ENCODE data around the gene CEP131. TPM values are rescaled to one million over a fixed set of nuclear protein-coding genes. Genes with fewer than 3 reads are reported as not detected.
A peak's percentile ranks its signal among the peaks of the same experiment; 100 is the strongest.

CEP131 gene
- total RNA-seq, 1 donor from 2014 or later: 35.1 TPM

- Mint-ChIP-seq H3K9me3 (ENCODE audit: unreplicated experiment) (peaks cover 18% of the 10 kb centered on the region), H3K27me3 (ENCODE audit: unreplicated experiment) (peaks cover 17% of the 10 kb centered on the region), H3K4me3 (ENCODE audit: unreplicated experiment) (no peak overlapping the region), H3K36me3 (ENCODE audit: unreplicated experiment) (no peaks in the 10 kb centered on the region), H3K4me1 (ENCODE audit: low read depth, unreplicated experiment) (peaks cover 7% of the 10 kb centered on the region), H3K27ac (ENCODE audit: unreplicated experiment) (no peak overlapping the region)
- TF ChIP-seq, protein P1, sequence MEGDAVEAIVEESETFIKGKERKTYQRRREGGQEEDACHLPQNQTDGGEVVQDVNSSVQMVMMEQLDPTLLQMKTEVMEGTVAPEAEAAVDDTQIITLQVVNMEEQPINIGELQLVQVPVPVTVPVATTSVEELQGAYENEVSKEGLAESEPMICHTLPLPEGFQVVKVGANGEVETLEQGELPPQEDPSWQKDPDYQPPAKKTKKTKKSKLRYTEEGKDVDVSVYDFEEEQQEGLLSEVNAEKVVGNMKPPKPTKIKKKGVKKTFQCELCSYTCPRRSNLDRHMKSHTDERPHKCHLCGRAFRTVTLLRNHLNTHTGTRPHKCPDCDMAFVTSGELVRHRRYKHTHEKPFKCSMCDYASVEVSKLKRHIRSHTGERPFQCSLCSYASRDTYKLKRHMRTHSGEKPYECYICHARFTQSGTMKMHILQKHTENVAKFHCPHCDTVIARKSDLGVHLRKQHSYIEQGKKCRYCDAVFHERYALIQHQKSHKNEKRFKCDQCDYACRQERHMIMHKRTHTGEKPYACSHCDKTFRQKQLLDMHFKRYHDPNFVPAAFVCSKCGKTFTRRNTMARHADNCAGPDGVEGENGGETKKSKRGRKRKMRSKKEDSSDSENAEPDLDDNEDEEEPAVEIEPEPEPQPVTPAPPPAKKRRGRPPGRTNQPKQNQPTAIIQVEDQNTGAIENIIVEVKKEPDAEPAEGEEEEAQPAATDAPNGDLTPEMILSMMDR (IDR thresholded peaks at IDR 0.05; ENCODE audit: partially characterized antibody, unreplicated experiment): peak; percentile 71
- DNase-seq: peak; percentile 88
Observed at GRCh38 chr17:81142301-81143199, 80.2 kb downstream of the CEP131 start.

DNA sequence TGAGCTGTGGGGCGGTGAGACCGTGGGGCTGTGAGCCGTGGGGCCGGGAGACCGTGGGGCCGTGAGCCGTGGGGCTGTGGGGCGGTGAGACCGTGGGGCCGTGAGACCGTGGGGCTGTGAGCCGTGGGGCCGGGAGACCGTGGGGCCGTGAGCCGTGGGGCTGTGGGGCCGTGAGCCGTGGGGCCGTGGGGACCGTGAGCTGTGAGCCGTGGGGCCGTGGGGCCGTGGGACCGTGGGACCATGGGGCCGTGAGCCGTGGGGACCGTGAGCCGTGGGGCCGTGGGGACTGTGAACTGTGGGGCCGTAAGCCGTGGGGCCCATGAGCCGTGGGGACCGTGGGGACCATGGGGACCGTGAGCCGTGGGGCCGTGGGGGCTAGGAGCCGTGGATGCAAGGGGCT, 82.1 kb downstream of the CEP131 start:
- Mint-ChIP-seq H3K27me3 (ENCODE audit: unreplicated experiment) (peaks cover 17% of the 10 kb centered on the region), H3K27ac (ENCODE audit: unreplicated experiment) (no peak overlapping the region), H3K4me1 (ENCODE audit: low read depth, unreplicated experiment) (peaks cover 8% of the 10 kb centered on the region), H3K36me3 (ENCODE audit: unreplicated experiment) (no peaks in the 10 kb centered on the region), H3K9me3 (ENCODE audit: unreplicated experiment) (peaks cover 17% of the 10 kb centered on the region), H3K4me3 (ENCODE audit: unreplicated experiment) (no peak overlapping the region)
- no peak for DNase-seq
- TF ChIP-seq, protein P1 (IDR thresholded peaks at IDR 0.05; ENCODE audit: partially characterized antibody, unreplicated experiment): no peak

DNA sequence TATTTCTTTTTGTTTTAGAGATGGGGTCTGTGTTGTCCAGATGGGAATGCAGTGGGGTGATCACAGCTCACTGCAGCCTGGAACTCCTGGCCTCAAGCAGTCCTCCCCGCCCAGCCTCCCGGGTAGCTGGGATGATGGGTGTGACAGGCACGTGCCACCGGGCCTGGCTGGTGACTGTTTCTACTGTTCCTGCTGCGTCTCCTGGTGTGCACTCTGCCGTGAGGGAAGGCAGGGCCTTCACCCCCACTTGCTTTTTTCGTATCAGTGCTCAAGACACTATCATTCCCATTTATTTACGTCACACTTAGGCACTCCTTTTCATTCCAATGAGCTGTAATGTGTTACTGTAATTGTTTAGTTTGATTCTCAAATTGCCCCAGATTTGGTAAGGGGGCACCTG, 82.7 kb downstream of the CEP131 start:
- Mint-ChIP-seq H3K4me3 (ENCODE audit: unreplicated experiment) (no peak overlapping the region), H3K27me3 (ENCODE audit: unreplicated experiment) (peaks cover 19% of the 10 kb centered on the region), H3K27ac (ENCODE audit: unreplicated experiment) (no peak overlapping the region), H3K36me3 (ENCODE audit: unreplicated experiment) (no peaks in the 10 kb centered on the region), H3K4me1 (ENCODE audit: low read depth, unreplicated experiment) (peaks cover 8% of the 10 kb centered on the region), H3K9me3 (ENCODE audit: unreplicated experiment) (peaks cover 17% of the 10 kb centered on the region)
- DNase-seq: no peak
- TF ChIP-seq, protein P1 (IDR thresholded peaks at IDR 0.05; ENCODE audit: partially characterized antibody, unreplicated experiment): no peak

Other genes with a start within 250 kb of the CEP131 start
- gene CHMP6, start 231.1 kb downstream of the CEP131 start, total RNA-seq (ENCODE audit: unreplicated experiment): 24.3 TPM
- gene BAIAP2, start 187.8 kb downstream of the CEP131 start, total RNA-seq (ENCODE audit: unreplicated experiment): 252 TPM
- gene PVALEF, start 57.5 kb downstream of the CEP131 start, total RNA-seq (ENCODE audit: unreplicated experiment): 0.29 TPM
- 27.0 TPM for gene AATK, start 56.7 kb downstream of the CEP131 start, total RNA-seq (ENCODE audit: unreplicated experiment)
- 85.7 TPM for gene TEPSIN, start 16.1 kb upstream of the CEP131 start, total RNA-seq (ENCODE audit: unreplicated experiment)
- 31.5 TPM for gene NDUFAF8, start 16.4 kb upstream of the CEP131 start, total RNA-seq (ENCODE audit: unreplicated experiment)
- gene SLC38A10, start 72.3 kb upstream of the CEP131 start, total RNA-seq (ENCODE audit: unreplicated experiment): 92.4 TPM
- 111 TPM for gene BAHCC1, start 172.5 kb upstream of the CEP131 start, total RNA-seq (ENCODE audit: unreplicated experiment)